AG04449 (cell line): ENCODE data around the gene LAMA2.

ENCODE experiments used
- CTCF ChIA-PET: fragments of 350-600 bp; formaldehyde crosslinking; extraction: SDS; loops from one replicate; lab custom pipeline; 2021; ENCODE audit warnings: antibody characterized with exemption; lab: Yijun Ruan, JAX
- POLR2A ChIA-PET: fragments of 400-600, 350-600 bp; formaldehyde crosslinking; extraction: SDS; loops from one replicate; lab custom pipeline; 2020; ENCODE audit warnings: antibody characterized with exemption, inconsistent platforms; lab: Yijun Ruan, JAX
- DNase-seq: peaks from one replicate; pipeline ENCODE4 v3.0.0-alpha.2; 2010; ENCODE audit warnings: low read depth, low spot score
- H3K4me3 ChIP-seq: 2 replicates; pipeline ENCODE4 v1.5.1; 2011; ENCODE audit warnings: low read depth, mild to moderate bottlenecking, control low read depth, low read length
- CTCF ChIP-seq: IDR thresholded peaks from one replicate; pipeline ENCODE4 v1.5.1; 2011; ENCODE audit warnings: mild to moderate bottlenecking, moderate library complexity, low read length, control low read depth, inconsistent platforms; ENCODE audit not compliant: insufficient read depth; ENCODE audit errors: missing control alignments

Gene LAMA2

GRCh38 chr6:129253242-129253641 lies 370.3 kb downstream of the LAMA2 start:
- TF ChIP-seq CTCF, result no peak
- no peak overlapping the region for H3K4me3 ChIP-seq
- ChIA-PET POLR2A (no interaction called here), CTCF (interaction anchor here (1.0 to 8.8 kb wide), 8 partner anchors 8 to 445 kb away, joined by 3 to 115 read pairs (median 5); no protein-coding TSS in a partner anchor)
- no peak for DNase-seq

GRCh38 chr6:129253727-129254126 lies 370.8 kb downstream of the LAMA2 start:
- POLR2A ChIA-PET, result no interaction called here
- CTCF ChIA-PET, result interaction anchor here (0.6 to 8.8 kb wide), 6 partner anchors 10 to 445 kb away, joined by 3 to 115 read pairs (median 6); no protein-coding TSS in a partner anchor
- no peak overlapping the region for H3K4me3 ChIP-seq
- TF ChIP-seq CTCF, result no peak
- DNase-seq, result no peak

- no peak for TF ChIP-seq CTCF
- CTCF ChIA-PET, result interaction anchor here (0.7 kb wide), 1 partner anchor 9 kb away, joined by 3 read pairs; no protein-coding TSS in a partner anchor
- no peak for DNase-seq
- POLR2A ChIA-PET, result no interaction called here
- H3K4me3 ChIP-seq, result no peak overlapping the region
Measured at GRCh38 chr6:129257196-129257595, 374.3 kb downstream of the LAMA2 start.

- no peak for TF ChIP-seq CTCF
- ChIA-PET POLR2A (no interaction called here), CTCF (no interaction called here)
- no peak for DNase-seq
- no peak overlapping the region for H3K4me3 ChIP-seq
Measured at GRCh38 chr6:129262661-129263060, 379.7 kb downstream of the LAMA2 start.

- no peak for DNase-seq
- no peak overlapping the region for H3K4me3 ChIP-seq
- ChIA-PET POLR2A (no interaction called here), CTCF (no interaction called here)
- TF ChIP-seq CTCF, result no peak
Measured at GRCh38 chr6:129263176-129263575, 380.2 kb downstream of the LAMA2 start.

- ChIA-PET CTCF (no interaction called here), POLR2A (no interaction called here)
- no peak for DNase-seq
- TF ChIP-seq CTCF, result no peak
- H3K4me3 ChIP-seq, result no peak overlapping the region
Measured at GRCh38 chr6:129264480-129265045, 381.6 kb downstream of the LAMA2 start.
